GM23248 (cell line): ENCODE measurements around the gene NEGR1.

Experiments
- EZH2 ChIP-seq: fragments of 200-600 bp; sonication (generic); IDR thresholded peaks from 2 replicates; pipeline ENCODE4 v1.6.1; 2018; ENCODE audit warnings: antibody characterized with exemption, mild to moderate bottlenecking; ENCODE audit not compliant: insufficient read depth, poor library complexity, severe bottlenecking
- EZH2phosphoT487 ChIP-seq: fragments of 200-600 bp; sonication (generic); IDR thresholded peaks from 2 replicates; pipeline ENCODE4 v1.6.1; 2018; ENCODE audit warnings: antibody characterized with exemption, moderate library complexity, mild to moderate bottlenecking, low read depth; ENCODE audit not compliant: insufficient read depth

DNA sequence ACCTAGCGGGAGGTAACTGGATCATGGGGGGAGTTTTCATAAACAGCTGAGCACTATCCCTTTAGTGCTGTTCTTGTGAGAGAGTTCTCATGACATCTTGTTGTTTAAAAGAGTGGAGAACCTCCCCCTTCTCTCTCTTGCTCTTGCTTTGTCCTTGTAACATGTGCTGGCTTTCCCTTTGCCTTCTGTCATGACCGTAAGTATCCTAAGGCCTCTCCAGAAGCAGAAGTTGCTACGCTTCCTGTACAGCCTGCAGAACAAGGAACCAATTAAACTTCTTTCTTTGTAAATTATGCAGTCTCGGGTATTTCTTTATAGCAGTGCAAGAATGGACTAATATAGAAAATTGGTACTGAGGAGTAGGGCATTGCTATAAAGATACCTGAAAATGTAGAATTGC lies 515.6 kb downstream of the NEGR1 start:
- TF ChIP-seq EZH2phosphoT487 (no peak), EZH2 (no peak)
